Amygdala (tissue), 56 donors: Measurements from ENCODE around the gene C22orf31.
"Not testable (repeated sequence)": the region's sequence is repeated elsewhere in the genome, so short reads cannot be mapped to it uniquely, and the experiment has no call there.

Experiments
- DNase-seq, 56 donors: peaks; one replicate each; lab custom pipeline; 2025; lab: John Stamatoyannopoulos, UW

Gene C22orf31

GRCh38 chr22:29056472-29056871 lies 5.2 kb downstream of the C22orf31 start:
- DNase-seq, result no peak

DNA sequence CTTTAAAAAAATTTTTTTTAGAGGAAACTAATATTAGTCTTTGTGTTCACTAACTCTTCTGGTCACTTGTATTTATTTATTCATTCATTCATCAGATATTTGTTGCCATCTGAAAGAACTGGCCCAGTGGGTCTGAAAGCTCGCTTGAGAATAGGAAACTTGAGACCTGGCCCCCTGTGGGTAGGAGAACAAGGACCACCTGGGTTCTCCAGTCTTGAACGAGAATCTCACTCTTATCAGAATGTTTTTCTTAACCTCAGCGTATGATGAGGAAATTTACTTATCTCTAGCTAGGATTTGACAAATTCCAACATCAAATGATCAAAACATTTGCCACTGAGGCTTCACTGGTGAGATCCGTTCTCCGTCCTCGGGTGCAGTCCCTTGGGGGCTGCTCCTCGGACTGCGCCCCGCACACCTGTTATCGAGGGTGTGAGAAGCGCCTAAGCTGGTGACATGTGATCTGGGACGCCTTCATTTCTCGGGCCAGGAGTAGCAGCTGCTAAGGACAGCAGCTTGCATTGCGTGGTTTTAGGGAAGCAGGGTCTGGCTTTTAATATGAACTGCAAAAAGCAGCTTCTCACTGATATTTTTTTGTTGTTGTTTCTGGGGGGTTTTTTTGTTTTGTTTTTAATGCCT lies 6.3 kb downstream of the C22orf31 start:
- DNase-seq, result no peak

DNA sequence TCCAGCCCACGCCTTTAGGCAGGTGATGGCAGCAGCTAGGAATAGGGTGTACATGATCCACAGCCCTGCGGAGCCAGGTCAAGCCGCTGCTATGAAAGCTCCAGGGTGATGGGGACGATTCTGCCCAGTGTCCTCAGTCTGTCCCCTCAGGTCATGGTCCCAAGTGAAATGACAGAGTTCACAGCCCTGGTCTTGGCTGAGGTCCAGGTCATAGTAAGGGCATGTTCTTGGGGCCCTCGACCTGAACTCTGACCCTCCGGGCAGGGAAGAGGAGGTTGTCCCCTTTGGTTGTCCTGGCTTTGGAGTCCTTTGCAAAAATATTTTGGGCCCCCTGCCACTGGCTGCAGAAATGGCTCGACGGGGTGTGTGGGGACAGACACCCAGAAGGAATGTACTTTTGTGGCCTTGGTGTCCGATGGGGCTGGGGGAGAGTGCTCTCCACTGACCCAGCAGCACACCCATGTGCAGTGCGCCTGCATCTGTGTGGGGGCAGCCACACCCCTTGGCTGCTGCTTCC lies 7.3 kb downstream of the C22orf31 start:
- no peak for DNase-seq

DNA sequence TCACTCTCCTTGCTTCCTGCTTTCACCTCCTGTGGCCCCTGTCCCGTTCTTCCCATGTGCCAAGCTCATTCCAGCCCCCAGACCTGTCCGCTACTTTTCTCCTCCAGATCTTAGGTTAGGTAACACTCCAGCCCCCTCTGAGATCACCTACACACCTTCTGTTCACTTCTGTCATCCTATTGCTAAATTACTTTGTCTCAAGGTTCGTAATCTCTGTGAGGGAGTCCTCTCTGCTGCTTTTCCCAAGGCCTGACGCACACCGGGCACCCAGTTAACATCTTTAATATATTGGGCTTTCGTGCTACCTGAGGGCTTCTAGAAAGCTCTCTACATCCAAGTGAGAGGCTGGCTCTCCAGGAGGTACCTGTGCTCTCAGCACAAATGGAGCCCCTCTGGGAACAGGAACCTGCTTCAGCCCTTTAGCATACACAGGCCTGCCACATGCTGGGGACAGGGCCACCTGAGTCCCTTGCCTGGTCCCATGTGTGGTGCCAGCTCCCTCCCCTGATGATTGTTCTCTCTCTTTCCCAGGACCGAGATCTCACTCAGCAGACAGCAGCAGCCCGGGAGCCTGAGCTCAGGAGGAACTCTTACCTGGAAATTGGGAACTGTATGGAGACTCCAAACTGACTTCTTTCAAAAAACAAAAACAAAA lies 8.5 kb downstream of the C22orf31 start:
- DNase-seq, result no peak

GRCh38 chr22:29050457-29050856 lies 11.2 kb downstream of the C22orf31 start:
- DNase-seq, result no peak

- no peak for DNase-seq
Measured at GRCh38 chr22:29049655-29050263, 11.9 kb downstream of the C22orf31 start.

DNA sequence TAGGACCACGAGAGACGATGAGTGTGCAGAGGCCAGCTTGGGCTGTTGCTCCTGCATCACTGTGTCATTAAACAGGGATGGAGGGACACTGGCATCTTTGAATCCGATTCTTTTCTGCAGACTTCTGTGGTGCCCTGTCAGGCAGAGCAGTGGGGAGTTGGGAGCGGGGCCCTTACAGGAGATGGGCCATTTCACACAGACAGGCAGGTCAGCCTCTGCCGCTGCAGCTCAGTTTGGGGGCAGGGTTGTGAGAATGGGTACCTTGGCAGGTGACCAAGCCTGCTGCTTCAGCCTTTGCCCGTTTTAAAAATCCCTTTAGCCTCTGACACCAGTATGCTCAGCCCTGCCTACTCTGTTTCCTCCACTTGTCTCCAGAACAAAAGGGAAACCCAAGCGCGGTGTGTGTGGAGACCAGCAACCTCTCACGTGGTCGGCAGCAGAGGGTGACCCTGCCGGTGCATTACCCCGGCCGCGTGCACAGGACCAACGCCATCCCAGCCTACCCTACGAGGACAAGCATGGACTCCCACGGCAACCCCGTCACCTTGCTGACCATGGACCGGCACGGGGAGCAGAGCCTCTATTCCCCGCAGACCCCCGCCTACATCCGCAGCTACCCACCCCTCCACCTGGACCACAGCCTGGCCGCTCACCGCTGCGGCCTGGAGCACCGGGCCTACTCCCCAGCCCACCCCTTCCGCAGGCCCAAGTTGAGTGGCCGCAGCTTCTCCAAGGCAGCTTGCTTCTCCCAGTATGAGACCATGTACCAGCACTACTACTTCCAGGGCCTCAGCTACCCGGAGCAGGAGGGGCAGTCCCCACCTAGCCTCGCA lies 12.6 kb downstream of the C22orf31 start:
- no peak for DNase-seq

GRCh38 chr22:29044657-29045176 lies 16.9 kb downstream of the C22orf31 start:
- no peak for DNase-seq

DNA sequence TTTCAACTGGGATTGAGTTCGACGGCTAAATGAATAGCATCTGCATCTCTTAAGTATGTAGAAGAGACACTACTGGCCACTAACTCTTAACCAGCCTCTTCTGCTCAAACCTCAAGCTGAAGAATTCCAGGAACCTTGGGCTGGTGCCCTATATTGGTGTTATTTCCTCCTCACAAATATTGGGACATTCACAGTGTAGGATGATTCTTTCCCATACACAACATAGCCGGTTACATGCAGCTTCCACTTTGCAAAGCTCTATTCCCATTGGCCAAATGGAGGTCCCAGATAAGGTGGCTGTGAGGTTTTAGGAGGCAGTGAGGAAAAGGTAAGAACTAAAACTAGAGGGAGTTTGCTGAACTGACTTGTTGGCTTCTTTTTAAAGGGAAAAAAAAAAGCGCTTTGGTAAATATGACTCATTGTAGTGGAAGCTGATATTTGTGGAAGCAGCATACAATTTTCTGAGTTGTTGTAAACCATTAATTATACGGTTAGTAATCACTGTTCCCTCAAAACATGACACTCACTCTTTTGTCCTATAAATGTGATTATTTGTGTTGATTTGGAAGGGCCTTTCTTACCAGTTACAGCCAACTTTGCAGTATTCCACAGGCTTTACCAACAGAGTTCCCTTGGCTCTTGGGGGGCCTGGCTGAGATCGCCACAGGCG lies 17.6 kb downstream of the C22orf31 start:
- no peak for DNase-seq

DNA sequence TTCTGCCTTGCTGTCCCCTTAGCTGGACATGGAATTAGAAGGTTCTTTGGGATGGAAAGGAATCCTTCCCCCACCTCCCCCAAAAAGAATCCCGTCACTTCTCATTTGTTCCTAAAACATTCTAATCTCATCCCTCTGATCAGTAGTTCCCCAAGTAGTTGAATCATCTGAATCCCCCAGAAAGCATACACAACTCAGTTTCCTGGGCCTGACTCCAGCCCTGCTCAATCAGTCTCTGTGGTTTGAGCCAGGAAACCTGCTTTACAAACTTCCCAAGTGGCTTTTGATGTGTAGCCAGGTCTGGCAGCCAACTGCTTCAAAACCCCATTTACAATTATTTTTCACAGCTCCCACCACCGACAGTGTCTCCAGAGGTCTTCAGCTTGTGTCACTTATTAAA lies 20.2 kb downstream of the C22orf31 start:
- DNase-seq, result peak in 30 of 56 donors; percentile 5 to 67 (median 26)

DNA sequence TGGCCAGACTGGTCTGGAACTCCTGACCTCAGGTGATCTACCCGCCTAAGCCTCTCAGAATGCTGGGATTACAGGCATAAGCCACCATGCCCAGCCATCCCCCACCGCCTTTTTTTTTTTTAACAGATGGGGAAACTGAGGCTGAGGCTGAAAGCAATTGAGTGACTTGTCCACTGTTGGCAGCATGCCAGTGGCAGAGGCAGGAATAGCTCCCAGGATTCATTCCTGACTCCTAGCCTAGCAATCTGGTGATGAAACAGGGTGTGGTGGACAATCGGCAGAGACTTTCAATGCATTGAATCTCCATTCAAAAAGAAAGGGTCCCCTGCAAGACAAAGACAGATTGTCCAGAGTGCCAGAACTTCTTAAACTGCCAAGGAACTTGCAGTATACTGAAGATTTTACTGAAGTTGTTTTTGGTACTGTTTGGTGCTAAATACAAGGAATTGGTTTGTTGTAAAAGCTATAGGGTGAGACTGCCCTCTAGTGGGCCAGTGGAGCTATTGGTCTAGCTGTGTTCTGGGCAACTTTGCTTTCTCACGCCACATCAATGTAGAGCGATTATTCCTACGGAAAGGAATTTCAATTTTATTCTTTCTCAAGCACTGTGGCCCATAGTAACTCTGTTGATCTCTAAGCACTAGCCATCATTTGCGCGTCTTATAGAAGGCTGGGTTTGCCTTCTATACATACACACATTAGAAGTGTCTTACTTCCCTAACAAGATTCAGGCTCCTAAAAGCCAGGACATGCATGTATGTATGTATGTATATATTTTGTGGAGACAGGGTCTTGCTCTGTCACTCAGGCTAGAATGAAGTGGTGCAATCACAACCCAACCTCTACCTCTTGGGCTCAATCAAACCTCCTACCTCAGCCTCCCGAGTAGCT lies 21.0 kb downstream of the C22orf31 start:
- DNase-seq, result peak in 44 of 56 donors; percentile 7 to 89 (median 40)

DNA sequence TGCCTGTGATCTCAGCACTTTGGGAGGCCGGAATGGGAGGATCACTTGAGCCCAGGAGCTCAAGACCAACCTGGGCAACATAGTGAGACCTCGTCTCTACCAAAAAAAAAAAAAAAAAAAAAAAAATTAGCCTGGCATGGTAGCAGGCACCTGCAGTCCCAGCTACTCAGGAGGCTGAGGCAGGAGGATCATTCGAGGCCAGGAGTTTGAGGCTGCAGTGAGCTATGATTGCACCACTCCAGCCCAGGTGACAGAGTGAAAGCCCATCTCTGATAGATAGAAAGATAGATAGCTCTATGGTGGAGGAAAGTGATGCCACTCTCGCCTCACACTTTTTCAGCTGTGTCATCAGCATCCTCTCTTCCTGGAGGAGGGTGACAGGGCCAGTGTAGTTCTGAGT lies 21.9 kb downstream of the C22orf31 start:
- DNase-seq, result not testable (repeated sequence)

DNA sequence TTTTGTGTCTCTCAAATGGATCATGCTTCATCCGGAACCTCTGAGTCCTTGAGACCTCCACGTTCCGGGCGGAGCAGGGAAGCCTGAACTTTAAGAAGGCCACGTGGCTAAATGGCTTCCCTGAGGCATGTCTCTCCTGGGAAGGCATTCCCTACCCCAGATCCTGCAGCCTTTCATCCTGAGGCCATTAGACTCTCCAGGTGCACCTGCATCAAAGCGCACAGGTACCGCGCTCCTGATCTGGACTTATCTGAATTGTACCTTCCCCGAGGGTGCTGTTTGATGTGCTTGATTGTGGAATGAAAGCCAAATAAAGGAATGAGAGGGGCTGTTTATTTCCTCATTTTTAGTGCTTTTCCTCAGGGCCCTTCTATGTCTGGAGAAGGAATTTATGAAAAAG lies 22.5 kb downstream of the C22orf31 start:
- DNase-seq, result no peak

DNA sequence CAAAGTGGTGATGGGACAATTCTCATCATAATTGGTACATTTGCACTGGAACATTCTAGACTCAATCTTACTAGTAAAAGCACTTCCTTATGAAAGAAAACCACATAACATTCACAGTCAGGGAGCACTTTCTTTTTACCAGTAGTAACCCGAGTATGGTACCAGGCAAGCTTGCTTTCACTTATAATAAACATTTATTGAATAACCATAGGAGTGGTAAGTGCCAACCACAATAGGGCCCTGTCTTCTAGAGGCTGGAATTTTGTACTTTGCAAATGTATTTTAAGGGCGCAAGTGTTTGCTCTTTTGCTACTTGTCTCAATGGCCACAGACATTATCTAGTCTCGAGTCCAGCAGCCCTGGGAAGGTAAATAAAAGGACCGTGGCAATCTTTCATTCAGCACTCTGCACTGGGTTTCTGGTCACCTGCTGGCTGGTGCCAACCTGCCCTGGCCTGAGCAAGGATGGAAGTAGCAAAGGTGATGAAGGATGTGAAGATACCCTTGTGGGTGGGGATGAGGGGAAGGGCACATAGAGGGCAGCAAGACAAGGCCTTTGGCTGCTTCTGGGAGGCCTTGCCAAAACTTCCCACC lies 24.2 kb downstream of the C22orf31 start:
- no peak for DNase-seq

- peak in 4 of 56 donors; percentile 10 to 25 (median 18) for DNase-seq
Measured at GRCh38 chr22:29032584-29032983, 29.0 kb downstream of the C22orf31 start.

GRCh38 chr22:29032014-29032475 lies 29.6 kb downstream of the C22orf31 start:
- DNase-seq, result no peak

DNA sequence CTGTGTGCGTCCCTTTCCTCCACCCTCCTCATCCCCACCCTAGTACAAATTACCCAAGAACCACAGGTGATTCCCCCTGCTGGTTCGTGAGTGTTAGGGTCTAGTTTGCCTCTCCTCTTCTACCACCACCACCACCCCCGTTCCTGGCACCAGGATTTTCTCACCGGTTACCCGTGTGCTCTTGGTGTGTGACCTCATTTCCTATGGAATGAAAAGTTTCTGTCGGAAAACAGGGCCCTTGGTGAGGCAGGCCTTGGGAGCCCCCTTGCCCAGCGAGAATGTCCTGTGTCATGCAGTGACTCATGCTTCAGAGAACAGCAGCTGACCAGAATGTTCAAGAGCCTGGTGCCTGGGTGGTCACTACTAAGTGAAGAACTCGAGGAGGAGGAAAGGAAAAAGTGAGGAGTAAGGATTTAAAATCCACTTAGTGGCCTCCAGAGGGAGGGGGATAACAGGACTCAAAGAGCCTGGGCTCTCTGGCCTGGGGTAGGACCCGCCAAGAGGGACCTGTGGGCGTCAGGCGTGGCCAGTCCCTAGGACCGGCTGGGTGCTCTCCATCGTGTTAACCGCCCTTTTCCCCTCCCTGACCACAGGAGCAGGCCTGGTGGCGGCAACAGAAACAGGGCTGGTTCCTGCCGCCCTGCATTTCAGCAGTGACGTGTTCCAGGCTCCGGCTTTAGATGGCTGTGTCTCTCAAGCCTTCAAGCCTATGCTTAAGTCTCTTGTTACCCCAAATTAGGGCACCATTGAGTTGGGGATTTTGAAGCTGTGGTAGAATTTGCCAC lies 30.2 kb downstream of the C22orf31 start:
- peak in 10 of 56 donors; percentile 5 to 53 (median 29) for DNase-seq
